ELF-1 (cell line): ENCODE data around the gene WDR1.
"Not testable (repeated sequence)": the region's sequence is repeated elsewhere in the genome, so short reads cannot be mapped to it uniquely, and the experiment has no call there.

ENCODE experiments used
- DNase-seq: peaks from one replicate; pipeline ENCODE4 v3.0.0-alpha.2; 2016; ENCODE audit warnings: low read depth, low spot score

The WDR1 gene

DNA sequence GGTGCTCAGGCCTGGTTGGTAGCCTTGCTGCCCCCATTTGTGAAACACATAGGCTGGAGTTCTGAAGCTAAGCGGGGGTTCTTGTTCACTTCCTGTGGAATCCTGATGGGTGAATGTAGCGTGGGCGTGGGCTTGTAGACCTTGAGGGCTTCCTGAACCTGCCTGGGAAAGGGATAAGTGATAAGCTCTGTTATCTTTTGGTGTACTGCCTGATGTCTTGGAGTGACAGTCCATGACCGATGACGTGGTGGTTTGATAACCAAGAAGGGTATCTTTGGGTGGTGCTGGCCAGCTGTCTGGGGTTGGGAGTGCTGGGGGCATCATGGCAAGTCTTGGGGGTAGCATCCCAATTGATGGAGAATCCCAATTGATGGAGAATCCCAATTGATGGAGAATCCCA lies 17.5 kb upstream of the WDR1 start:
- no peak for DNase-seq

DNA sequence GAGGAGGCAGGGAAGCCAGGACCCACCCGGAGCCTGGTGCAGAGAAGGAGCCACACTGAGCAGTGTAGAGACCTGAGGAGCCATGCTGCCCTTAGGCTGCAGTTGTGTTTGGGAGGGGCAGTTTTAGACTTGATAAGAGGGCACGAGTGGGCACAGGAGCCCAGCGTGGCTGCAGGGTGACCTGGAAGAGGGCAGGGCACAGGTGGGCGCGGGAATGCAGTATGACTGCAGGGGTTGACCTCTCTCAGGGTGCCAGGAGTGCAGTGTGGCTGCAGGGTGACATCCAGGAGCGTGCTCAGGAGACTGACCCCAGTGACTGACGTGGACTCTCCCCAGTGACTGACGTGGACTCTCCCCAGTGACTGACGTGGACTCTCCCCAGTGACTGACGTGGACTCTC lies 14.6 kb upstream of the WDR1 start:
- DNase-seq = no peak

DNA sequence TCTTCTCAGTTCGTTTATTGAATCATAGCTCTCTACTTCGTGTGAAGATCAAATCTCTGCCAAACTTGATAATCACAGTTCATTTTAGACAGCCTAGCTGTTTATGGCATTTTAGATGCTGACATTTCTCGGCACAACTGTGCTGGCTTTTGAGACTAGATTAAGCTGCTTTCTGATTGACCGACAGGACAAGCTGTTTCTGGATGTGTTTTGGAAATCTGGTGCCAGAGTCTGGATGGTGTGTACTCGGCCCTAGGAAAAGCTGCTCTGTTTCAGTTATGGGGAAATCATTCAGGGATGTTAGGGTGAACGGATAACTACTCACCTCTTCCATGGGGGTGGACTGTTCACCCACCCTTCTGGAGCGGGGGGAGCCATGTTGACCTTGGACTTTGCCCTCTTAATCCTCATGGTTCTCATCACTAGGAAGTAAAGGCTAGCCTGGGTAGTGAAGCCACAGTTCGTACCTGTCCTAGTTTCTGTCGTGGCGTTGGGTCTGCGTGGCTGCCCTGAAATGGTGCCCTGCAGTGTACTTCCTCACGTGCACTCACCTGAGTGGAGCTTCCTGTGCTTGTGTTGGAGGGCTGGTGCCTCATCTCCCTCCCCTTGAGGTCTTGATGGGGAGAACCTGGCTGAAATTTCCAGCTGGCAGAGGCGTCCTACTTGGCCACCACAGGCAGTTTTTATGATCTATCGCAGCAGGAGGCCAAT lies 13.7 kb upstream of the WDR1 start:
- no peak for DNase-seq

DNA sequence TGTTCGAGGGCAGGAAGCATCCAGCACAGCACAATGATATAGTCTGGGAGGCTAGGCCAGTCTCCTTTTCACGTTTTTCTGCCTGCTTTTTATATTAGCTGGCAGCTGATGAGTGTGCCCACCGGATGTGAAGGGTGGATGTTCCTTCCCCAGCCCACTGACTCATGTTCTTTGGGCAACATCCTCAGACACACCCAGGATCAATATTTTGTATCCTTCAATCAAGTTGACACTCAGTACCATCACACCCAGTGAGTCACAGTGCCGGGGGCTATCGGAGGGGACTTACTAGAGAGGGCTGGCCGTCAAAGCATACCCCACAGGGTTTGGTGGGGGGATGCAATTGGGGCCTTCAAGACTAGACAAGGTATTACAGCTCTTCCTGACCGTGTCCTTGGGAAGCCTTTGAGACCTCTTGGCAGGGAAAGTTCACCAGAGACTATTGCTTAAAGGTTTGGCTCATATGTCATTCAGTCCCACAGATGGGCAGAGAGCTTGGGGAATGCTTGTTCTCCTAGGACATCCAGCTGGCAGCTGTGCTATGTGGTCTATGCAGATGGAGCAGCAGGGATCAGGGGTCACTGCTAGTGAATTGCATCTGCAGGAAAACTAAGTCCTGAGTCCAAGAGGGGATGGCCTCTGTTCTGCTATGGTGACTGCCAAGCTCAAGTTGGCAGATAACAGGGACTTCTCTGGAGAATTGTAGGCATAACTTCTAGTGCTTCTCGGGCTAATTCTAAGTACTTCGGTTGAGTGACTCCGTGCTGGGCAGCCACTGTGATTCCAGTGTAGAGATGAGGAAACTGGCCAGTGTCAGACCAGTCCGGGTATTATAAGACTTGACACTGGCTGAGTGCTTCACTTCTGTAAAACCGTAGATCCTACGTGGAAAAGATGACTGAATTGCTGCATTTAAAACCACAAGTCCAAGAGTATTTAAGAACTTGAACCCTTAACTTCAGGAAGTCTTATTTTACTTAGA lies 12.9 kb upstream of the WDR1 start:
- DNase-seq = no peak

DNA sequence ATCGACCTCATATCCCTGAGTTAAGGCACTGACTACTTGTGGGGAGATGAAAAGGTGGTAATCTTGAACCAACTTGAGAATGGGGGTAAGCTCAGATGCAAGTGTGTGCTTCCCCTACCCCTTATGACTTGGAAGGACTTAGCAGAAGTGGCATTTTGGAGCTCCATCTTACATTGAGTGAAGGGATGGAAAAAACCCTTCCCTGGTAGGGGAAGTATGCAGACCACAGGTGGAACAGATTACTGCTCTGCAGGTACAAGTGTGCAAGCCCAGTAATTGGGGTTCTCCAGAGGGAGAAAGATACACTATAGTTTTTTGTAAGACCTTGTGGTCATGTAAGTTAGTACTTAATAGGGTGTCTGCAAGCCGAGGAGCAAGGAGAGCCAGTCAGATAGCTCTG lies 12.2 kb upstream of the WDR1 start:
- DNase-seq = no peak

DNA sequence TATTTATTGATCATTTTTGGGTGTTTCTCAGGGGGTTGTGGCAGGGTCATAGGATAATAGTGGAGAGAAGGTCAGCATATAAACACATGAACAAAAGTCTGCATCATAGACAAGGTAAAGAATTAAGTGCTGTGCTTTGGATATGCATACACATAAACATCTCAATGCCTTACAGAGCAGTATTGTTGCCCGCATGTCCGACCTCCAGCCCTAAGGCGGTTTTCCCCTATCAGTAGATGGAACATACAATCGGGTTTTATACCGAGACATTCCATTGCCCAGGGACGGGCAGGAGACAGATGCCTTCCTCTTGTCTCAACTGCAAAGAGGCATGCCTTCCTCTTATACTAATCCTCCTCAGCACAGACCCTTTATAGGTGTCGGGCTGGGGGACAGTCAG lies 10.9 kb upstream of the WDR1 start:
- not testable (repeated sequence) for DNase-seq

DNA sequence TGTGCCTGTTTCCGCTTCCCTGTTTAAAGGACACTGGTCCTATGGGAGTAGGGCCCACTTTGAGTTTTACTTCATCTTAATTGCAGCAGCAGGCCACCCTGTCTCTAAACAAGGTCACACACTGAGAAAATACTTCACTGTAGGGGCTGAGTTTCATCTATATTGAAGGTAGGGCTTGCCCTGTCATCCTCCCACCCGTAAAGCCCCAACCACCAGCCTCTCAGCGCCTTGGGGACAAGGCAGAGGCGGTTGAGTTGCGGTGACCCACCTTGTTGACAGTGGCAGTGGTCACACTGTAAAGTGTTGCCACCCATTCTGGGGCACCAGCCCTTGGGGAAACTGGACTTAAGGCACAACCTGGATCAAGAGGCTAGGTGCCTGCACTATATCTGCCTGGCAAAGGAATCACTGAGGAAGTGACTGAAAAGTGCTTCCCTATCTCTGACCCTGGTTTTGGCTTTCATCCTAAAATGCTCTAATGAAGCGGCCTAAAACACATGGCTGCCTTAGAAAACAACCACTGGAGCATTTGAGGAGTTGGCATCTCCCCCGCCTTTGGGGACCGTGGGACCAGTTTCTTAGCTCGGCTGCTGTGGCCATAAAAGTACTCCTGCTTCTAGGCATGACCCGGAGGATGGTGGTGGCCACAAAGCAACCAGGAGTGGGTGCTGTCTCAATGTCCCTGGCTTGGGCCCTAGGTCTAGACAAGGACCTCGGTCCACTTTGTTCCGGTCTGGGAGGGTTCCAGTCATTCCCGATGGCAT lies 7.8 kb upstream of the WDR1 start:
- DNase-seq = no peak

DNA sequence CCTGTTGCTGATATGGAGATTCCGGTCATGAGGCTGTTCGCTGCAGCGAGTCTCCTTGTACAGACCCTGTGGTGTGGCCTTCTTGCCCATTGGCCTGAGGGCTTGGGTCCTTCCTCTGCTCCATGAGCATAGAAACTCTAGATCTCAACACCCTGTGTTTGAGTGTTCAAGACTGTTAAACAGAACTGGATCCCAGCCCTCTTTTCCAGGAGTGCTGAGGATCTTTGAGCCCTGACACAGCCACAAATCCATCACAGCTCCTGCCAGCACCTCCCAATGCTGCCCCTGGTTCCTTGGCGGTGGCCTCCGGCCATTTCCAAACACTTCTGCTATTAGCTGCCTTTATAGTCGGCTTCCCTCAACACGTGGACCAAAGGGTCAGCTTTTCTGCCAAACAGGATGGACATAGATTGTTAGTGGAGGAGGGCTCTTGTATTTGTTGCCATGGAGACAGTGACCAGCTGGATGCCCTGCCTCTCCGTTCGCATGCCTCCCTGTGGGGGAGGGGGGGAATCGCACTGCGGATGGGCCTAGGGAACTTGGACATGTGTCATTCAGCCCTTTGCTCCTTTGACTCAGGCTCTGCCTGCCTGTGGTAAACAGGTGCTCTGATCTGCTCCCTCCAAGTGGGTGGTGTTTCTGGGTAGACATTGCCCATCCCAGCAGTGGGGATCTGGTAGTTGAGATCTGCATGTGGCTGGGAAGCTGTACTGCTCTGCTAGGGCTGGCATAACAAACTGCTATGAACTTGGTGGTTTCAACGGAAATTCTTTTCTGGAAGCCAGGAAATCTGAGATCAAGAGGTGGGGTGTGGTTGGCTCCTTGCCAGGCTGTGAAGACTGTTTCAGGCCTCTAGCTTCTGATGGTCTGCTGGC lies 6.9 kb upstream of the WDR1 start:
- peak; percentile 65 for DNase-seq

DNA sequence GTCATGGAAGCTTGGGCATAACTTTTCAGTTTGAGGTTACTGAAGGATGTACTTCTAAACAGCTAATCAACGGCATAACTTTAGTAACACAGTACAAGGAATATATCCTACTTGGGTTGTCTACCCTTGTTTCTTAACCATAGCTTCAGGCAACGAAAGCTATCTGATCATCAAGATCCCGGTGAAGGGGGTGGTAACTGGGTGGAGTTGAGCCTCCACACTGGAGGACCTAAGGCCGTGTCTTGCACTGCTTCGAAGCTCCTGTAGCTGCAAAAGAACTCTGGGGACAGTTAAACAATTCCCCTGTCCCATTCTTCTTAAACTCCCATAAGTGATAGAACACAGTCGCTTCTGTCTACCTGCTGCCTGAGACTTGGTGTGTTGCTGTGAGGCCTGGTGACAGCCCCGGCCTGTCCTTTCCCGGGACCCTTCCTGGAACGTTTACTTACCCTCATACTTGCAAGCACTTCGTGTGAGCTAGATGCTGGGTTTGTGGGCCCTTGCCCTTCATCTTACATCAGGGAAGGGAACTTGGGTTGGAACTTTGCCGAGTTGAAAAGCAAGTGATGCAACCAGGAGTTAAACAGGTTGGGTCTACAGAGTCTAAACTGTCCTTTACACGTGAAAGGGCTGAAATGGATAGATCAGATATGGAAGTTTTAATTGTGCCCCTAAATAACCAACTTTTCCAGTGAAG lies 5.8 kb upstream of the WDR1 start:
- no peak for DNase-seq

DNA sequence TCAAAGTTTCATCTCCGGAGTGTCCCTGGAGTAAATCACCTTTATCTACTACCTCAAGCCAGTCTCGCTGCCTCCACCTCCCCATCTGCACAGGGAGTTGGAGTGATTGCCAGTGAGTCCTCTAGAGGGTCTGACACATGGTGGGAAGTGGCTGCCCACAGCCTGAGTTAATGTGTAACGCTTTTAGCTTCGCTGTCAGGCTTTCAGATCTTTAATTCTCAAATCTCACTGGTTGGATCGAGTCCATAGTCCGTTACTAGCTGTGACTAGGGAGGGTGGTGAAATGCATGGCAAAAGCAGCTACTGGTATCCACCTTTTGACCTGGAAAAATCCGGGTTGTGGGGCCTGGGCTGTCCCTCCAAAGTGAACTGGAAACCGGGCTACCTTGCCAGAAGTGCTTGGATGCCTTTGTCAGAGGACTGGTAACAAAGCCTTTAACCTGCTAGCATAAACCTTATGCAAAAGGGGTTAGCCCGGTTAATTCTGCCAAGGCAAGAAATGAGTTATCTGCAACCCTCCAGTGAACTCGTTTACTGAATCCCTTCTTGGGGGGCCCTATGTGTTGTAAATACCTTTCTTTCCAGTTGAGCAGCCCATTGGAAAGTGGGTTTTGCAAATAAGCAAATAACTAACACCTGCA lies 5.1 kb upstream of the WDR1 start:
- DNase-seq = no peak

DNA sequence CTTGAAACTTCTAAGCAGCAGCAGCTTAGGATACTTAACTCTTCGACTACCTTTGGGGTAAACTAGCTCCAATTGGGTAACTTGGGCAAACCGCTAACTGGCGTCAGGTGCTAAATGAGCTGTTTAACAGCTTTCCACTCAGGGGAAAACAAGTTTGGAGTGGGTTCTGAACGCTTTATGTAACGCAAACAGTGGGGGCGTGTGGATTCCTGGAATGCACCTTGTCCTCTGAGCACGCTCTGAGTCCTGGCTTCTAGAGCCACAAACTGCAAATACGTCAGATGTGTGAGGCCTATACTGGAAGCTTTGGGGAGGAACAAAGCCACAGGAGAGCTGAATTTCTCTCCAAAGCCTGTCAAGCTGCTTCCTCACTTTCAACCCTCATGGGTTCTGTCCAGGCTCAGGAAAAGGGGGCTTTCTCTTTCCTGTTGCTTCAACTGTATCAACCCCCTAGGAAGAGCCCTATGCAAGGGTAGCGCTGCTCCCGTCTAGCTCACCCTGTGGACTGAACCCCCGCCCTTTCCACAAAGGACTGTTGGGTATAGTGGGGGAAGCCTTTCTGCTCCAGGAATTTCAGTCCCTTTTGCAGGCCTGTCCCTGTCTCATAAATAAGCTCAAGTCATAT lies 4.5 kb upstream of the WDR1 start:
- no peak for DNase-seq

DNA sequence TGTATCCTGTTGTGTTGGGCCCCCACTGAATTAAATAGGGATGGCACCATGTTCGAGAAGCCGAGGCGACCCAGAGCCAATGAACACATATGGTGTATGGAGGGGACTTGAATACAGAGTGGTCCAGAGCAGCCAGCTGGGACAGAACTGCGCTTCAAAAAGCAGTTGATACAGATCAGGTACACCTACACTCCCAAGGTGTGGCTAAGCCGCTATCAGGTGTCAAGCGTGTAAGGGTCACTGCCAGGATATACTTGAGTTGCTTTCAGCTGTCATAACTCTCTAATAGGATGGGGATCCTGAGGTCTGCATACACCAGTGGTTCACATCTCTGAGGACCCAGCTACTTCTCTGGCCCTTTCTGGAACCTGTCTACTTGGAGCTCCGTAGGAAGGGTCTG lies 3.2 kb upstream of the WDR1 start:
- no peak for DNase-seq

DNA sequence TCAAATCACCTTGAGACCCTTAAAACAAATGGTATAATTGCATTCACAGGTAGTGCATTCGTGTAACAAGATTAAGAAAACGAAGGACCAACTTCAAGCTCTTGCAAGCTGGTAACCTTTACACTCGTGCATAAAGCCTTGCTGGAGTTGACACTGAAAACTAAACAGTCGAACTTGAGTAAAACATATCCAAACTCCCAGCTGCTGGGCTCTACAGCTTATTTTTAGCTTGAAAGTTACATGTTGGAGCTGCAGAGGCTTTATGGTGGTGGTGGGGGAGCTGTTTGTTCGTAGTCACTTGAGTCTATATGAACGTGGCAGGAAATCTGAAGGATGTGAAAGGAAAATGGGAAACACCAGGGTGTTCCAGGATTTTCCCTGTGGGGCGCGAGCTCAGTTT lies 2.7 kb upstream of the WDR1 start:
- no peak for DNase-seq

DNA sequence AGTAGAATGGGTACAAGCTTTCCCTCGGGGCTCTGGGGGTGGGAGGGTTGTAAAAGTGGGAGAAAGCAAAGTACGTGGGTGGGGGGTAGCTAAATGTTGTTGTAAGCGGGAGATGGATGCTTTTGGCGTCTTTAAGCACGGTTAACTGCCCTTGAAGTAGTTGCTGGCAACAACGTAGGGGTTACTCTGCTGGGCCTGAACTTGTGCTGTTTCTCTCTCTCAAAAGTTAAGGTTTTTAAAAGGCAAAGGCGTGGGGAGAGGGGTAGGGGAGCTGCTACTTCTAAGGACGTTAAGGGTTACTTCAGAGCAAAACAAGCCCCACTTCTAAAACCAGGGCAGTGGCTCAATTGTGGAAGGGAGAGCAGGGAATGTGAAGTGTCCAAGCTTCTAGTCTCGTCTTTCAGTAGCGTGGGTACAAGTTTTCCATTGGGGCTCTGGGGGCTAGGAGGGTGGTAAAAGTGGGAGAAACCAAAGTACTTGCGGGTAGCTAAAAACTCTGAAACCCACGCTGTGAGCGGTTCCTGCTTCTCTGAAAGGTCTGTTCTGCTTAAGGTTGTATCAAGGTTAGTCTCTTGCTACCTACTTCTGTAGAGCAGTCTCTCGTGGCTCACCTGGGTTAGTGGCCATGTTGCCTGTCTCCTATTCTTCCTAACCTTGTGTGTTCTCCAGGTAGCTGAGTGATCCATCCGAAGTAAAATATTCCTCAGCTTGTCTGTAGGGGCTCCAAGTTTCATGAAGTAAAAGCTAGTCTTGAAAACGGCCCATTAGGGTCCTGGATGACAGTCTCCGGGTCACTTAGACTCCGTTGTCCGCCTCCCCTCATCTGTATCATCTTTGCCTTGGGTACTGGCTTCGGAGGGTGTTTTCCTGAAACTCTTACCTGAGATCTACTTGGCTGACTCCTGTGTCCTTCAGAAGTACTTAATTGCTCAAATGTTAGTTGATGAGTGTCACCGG lies 1.7 kb upstream of the WDR1 start:
- DNase-seq = no peak

DNA sequence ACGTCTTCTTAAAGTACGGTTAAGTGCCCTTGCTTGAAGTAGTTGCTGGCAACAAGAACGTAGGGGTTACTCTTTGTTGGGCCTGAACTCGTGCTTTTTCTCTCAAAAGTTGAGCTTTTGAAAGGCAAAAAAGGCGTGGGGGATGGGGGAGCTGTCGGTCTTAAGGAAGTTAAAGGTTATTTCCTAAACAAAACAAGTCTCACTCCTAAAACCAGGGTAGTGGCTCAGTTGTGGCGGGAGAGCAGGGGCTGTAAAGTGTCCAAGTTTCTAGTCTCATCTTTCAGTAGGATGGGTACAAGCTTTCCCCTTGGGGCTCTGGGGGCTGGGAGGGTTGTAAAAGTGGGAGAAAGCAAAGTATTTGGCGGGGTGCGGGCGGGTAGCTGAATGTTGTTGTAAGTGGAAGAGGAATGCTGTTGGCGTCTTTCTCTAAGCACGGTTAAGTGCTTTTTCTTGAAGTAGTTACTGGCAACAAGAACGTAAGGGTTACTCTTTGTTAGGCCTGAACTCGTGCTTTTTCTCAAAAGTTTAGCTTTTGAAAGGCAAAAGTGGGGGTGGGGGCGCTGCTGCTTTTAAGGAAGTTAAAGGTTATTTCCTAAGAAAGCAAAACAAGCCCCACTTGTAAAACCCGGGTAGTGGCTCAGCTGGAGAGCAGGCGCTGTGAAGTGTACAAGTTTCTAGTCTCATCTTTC lies 904 bp upstream of the WDR1 start:
- DNase-seq = peak; percentile 66

DNA sequence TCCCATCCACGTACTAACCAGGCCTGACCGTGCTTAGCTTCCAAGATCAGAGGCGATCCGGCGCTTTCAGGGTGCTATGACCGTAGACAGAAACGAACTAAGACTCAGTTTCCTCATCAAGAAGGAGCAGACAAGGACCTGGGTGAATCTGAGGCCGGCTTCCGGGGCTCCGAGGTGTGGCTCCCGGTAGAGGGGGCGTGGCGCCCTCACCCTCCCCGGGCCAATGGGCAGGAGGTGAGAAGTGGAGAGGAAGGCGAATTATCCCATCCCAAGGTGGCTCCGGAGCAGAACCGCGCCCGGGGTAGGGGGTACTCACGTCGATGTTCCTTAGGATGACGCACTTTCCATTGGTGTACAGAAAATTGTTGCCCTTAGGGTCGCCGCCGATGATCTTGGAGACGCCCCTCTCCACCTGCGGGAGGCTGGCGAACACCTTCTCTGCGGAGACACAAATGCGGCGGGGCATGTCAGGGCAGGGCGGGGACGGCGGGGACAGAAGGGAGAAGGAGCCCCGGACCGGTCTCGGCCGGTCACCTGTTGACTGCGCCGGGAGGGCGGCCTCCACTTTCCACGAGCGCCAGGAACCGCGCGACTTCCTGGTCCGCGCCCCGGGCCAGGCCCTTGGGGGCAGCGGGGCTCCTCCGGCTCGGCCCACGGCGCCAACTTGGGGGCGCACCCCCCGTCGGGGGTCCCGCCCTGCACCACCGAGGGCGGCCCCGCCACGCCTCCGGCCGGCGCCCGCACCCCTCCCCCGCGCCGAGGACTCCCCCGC lies 616 bp downstream of the WDR1 start:
- peak; percentile 73 for DNase-seq

DNA sequence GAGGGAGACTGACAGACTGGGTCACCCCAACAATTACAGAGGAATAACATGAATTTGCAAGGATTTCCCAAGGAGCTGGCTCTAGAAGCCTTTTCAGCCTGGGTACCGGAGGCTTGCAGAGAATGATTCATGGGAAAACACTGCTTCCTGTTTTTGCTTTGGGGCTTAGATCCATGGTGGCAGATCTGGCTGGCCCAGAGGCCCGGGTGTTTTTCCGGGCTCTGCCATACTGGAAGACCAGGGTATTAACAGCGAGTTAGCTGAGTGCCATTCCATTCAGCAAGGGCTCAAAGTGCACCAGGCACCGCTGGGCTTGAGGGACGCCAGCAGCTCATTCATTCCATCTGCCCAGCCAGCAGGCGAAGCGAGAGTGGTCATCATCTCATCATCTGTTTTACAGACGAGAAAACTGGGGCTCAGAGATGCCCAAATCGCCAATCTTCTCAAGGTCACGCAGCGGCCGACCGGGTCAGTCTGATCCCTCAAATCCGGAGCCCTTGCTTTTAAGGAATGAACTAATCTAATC lies 1.3 kb downstream of the WDR1 start:
- no peak for DNase-seq
